Endothelial cell of hepatic sinusoid (primary cell): ENCODE measurements around the gene LYPLAL1.

Experiments used
- in situ Hi-C: cut with HindIII; loops from 2 replicates; pipeline ENCODE4 v1.10.0; 2017; ENCODE audit warnings: low sequenced_read_pairs

The LYPLAL1 gene

DNA sequence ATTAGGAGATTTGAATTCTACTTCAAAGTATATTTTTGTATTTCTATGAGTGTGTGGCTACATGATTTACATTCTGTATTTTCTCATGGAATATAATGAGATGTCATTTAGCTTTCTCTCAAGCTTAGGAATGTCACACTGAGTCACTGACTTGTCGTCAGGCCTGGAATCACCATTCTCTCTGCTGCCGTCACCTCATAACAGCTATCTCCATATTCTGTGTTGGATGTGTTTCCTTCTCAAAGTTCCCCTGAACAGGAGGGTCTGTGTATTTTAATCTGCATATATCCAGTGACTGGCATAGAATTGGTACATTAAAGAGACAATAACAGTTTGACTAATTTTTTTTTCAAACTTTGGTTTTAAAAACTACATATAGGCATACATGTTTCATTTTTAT, 35.9 kb downstream of the LYPLAL1 start:
- in situ Hi-C loops = loop anchor here (5.0 to 10.0 kb wide), 2 partner anchors 43 to 175 kb away; no protein-coding TSS in a partner anchor

DNA sequence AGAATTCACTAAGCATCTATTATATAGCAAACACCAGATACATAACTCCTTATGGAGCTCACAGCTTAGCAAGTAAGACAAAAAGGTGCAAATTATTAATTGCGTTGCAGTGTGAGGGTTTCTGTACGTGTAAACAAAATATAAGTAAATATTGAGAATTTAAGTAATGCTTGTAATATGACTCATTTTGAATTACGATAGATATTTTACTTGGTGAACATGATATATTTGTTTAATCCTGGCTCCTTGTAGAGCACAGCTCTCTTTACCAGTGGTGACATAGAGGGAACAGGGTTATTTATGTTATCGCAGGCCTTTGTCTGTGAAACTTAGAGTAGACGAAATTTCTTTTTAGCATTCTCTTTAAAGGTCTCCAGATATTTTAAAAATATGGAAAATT, 36.4 kb downstream of the LYPLAL1 start:
- in situ Hi-C loops = no loop called here

DNA sequence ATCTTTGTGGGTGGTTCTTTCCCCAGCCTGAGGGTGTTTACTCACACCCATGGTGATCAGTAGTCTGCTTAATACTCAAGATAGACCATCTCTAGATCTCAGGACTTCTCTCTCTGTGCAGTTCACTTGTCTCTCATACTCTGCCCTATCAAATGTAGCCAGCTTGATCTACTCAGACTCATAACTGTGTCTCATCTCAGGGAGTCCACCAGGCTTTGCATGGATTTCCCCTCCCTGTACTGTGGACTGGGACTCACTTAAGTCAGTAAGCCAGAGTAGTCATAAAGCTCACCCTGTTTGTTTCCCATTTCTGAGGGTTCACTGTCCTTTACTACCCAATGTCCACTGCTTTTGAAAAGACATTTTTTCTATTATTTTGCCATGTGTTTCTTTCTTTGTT, 41.8 kb downstream of the LYPLAL1 start:
- in situ Hi-C loops = no loop called here

DNA sequence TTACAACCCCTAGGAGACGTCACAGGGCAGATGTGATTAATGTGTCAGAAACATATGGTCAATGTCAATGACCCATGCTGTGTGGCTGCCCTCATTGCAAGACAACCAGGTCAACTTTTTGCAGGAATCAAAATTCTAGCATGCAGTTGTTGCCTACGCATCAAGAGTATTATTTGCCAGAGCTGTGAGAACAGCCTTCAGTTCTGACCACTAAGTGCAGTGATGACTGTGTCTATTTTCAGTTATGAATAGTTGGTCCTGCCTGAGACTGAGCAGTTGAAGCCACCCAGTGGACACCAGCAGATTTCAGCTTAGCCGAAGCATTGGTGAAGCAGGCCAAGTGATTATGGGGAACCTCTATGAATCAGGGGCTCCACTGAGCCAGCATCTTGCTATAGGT, 47.3 kb downstream of the LYPLAL1 start:
- in situ Hi-C loops = no loop called here

DNA sequence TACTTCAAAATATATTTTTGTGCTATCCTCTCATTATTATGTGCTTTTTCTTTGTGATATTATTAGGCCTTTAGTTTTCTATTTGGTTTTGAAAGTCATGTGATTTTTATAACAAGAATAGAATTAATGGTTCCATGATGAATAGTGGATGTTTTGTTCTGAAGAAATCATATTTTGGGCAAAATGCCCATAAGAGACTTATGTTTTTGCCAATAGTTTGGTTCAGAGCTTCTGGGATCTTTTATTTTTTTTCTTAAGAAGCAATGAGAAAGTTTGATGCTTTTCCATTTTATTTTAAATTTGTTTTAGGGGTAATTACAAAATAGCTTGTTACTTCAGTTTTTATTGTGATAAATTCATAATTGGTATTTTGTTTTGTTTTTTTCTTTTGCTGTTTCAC, 49.8 kb downstream of the LYPLAL1 start:
- in situ Hi-C loops = no loop called here

DNA sequence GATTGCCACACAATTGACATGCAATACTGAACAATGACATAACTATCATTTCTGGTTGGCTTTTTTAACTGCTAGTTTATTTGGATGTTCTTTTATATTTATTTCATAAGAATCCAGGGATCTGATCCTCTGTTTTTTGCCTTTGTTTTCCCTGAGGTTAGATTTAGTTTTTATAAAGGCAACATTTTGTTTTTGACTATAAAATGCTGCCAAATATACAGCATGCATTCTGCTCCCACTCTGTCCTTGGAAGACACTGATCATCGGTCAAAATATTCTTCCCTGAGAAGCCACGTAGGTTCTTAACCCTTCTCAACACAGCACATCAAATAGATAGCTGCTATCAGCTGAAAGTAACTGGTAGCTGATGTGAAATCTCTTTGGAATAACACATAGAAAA, 52.5 kb downstream of the LYPLAL1 start:
- in situ Hi-C loops = no loop called here

DNA sequence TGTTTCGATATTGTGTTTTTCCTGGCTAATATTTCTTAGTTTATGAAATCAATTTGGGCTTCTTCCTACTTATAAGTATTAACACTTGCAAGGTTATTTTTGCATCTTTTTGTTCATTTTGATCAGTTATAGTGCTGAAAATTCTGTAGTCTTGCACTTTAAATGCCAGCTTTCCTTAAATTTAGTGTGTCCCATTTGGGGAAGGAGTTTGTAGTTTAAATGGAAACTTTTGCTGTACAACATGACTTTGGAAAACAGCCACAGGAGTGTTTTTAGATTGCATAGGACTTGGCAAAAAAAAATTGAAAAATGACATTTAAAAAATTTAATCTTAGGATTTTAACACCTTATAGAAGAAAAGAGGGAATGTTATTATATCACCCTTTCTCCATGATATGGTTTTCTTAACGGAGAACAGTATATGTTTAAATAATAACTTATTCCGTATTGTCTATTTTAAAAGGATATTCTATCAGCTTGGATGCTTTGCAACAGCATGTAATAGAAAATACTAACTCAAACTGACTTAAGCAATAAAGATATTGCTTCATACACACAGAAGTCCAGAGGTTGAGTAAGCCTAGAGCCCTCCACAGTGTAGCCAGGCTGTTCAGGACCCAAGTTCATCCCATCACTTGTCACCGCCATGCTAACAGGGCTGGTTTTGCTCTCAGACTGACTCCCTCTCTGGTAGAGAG, 53.8 kb downstream of the LYPLAL1 start:
- in situ Hi-C loops = no loop called here

DNA sequence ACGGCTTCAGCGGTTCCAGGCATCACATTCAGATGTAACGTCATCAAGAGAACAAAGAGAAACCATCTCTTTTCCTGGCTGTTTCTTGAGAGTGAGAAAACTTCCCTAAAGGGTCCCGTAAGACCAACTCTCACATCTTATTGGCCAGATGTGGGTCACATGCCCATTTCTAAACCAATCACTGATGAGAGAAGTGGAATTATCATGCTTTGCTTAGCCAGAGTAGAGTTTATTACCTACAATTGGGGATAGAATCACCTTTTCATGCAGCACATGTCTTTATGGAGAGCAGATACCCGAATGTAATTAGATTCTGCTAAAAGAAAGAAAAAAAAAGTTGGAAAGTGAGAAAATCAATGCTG, 54.4 kb downstream of the LYPLAL1 start:
- in situ Hi-C loops = no loop called here

DNA sequence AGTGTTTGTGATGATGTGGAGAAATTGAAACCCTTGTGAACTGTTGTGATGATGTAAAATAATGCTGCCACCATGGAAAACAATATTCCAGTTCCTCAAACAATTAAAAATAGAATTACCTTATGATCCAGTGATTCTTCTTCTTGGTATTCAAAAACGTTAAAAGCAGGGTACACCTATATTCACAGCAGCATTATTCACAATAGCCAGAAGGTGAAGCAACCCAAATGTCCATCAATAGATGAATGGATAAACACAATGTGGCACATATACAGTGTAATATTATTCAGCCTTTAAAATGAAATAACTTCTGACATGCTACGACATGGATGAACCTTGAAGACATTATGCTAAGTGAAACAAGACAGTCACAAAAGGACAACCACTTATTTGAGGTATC, 59.2 kb downstream of the LYPLAL1 start:
- in situ Hi-C loops = no loop called here

DNA sequence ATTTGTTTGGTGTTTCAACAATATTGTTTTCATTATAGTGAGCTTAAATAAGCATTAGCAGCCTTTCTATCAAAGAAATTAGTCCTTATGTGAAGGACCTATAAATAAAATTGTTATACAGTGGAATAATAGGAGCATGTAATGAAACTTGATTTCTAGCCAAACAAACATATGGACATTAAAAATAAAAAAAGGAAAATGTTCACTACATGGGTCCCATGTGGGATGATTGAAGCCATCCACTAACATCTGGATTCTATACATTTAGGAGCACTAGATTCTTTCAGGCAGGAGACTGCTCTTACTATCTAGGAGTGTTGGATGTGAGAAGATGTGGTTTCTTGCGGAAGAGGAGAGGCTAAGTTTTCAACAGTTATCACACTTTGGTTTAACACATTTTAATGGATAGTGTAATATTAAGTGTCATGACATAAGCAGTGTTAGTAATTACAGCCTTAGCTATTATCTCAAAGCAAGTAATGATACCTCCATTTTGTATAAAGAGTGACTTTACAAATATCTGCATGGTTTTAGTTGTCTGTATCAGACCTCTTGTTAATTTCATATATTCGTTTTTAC, 62.3 kb downstream of the LYPLAL1 start:
- in situ Hi-C loops = no loop called here

DNA sequence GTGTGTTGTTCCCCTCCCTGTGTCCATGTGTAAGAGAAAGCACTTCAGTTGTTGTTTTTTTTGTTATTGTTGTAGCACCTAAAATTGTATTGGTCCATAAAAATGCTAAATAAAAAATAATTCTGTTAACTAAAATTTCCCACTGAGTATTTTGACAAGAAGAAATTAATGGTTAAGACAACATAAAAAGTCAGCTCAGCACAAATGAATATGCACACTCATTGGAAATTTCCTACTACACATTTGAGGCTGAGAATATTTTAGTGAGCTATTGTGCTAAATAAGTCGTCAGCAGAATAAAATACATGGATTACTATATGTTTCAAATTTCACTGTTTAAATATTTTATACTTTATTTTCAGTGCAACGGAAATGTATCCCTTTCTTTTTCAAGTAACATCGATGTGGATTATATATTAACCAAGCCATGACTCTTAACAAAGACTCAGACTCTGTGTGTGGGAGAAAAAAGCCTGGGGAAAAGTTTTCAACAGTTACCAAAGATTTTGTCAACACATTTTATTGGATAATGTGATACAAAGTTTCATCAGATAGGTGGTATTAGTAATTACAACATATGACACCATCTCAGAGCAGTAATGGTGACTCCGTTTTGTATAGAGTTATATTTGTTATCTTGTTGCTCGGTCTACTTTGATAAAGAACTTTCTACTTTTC, 63.4 kb downstream of the LYPLAL1 start:
- in situ Hi-C loops = no loop called here

DNA sequence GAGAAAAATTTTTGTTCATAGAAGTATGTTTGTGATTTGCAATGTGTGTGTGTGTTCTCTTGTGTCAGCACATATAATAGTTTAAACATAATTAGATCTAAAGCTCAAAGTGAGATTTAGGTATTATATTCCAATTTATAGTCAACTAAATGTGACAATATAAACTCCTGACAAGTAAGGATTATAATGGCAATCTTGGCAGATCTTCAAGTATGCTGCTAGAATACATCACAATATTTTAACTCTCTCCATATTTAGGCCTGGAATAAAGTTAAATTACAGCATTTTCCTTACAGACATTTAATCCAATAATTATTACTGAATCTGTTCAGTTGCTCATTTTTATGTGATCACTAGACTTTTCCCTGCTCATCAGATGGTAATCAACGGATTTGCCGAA, 65.8 kb downstream of the LYPLAL1 start:
- in situ Hi-C loops = no loop called here

DNA sequence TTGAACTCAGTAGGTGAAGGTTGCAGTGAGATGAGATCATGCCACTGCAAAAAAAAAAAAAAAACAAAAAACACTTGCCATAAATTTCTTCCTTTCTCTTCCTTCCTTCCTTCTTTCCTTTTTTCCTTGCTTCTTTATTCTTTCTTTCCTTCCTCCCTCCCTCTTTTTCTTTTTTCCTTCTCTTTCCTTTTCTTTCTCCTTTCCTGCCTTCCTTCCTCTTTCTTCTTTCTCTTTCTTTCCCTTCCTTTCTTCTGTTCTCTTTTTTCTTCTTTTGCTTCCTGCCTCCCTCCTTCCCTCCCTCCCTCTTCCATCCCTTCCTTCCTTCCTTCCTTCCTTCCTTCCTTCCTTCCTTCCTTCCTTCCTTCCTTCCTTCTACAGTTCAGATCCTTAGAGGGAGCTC, 71.2 kb downstream of the LYPLAL1 start:
- in situ Hi-C loops = no loop called here

DNA sequence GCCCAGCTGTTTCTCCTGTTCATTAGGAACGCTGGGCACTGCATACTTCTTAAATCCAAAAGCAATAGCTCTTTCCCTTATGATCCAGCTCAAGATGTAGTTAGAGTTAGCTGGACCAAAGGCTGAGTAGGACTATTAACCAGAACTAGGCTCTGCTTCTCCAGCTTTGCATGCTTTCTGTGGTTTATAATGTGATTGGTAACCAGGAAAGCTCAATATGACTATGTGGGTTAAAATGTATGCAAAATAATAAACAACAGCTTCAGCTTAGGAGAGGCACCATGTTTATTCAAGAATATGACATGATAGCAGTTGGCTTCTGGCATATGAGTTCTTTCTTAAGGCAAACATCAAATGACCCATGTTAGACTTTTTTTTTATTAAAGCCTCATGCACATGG, 73.8 kb downstream of the LYPLAL1 start:
- in situ Hi-C loops = no loop called here

DNA sequence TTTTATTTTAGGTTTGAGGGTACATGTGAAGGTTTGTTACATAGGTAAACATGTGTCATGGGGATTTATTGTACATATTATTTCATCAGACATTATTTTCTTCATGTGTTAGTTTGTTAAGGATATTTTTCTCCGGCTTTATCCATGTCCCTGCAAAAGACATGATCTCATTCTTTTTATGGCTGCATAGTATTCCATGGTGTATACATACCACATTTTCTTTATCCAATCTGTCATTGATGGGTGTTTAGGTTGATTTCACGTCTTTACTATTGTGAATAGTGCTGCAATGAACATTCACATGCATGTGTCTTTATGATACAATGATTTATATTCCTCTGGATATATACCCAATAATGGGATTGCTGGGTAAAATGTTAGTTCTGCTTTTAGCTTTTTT, 76.8 kb downstream of the LYPLAL1 start:
- in situ Hi-C loops = loop anchor here (5.0 kb wide), 1 partner anchor 43 kb away; no protein-coding TSS in a partner anchor

DNA sequence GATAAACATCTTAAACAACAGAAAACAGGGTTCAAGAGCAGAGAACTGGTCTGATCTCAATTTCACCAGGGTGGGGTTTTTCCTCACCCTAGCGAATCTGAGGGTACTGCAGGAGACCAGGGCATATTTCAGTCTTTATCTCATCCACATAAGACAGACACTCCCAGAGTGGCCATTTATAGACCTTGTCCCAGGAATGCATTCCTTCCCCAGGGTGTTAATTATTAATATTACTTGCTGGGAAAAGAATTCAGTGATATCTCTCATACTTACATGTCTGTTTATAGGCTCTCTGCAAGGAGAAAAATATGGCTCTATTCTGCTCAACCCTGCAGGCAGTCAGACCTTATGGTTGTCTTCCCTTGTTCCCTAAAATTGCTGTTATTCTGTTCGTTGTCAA, 84.1 kb downstream of the LYPLAL1 start:
- in situ Hi-C loops = no loop called here

DNA sequence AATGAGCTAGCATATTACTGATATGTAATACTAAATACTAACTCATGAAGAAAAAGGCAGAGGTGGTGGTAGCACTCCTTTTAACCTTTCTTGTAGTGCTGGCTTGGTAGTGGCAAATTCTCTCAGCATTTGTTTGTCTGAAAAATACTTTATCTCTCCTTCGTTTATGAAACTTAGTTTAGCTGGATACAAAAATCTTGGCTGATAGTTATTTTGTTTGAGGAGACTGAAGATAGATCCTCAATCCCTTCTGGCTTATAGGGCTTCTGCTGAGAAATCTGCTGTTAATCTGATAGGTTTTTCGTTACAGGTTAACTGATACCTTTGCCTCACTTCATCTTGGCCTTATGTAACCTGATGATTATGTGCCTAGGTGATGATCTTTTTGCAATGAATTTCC, 87.8 kb downstream of the LYPLAL1 start:
- in situ Hi-C loops = no loop called here
